GM18520 (cell line): ENCODE measurements around the gene FXYD5.
"Not testable (repeated sequence)": the region's sequence is repeated elsewhere in the genome, so short reads cannot be mapped to it uniquely, and the experiment has no call there.

Experiments
- ATAC-seq: cut with Tn5 transposase; IDR thresholded peaks from one replicate; pipeline ENCODE4 v1.9.1; 2021; ENCODE audit not compliant: unreplicated experiment

FXYD5 gene

GRCh38 chr19:35177377-35178274 is 23.1 kb downstream of the FXYD5 start:
- ATAC-seq = no peak

GRCh38 chr19:35178701-35179100 is 24.2 kb downstream of the FXYD5 start:
- no peak for ATAC-seq

- ATAC-seq = no peak
These were observed 25.3 kb downstream of the FXYD5 start for GRCh38 chr19:35179830-35180229.

- ATAC-seq = no peak
These were observed 26.9 kb downstream of the FXYD5 start for GRCh38 chr19:35181387-35181786.

- no peak for ATAC-seq
These were observed 29.7 kb downstream of the FXYD5 start for GRCh38 chr19:35184267-35184666.

- ATAC-seq = no peak
These were observed 30.3 kb downstream of the FXYD5 start for GRCh38 chr19:35184884-35185283.

- no peak for ATAC-seq
These were observed 39.8 kb downstream of the FXYD5 start for GRCh38 chr19:35194012-35194984.

- no peak for ATAC-seq
These were observed 41.3 kb downstream of the FXYD5 start for GRCh38 chr19:35195830-35196229.

GRCh38 chr19:35196861-35197260 is 42.3 kb downstream of the FXYD5 start:
- not testable (repeated sequence) for ATAC-seq

GRCh38 chr19:35199481-35199880 is 44.9 kb downstream of the FXYD5 start:
- no peak for ATAC-seq

- ATAC-seq = no peak
These were observed 48.5 kb downstream of the FXYD5 start for GRCh38 chr19:35202722-35203688.

- no peak for ATAC-seq
These were observed 50.5 kb downstream of the FXYD5 start for GRCh38 chr19:35204799-35205732.

GRCh38 chr19:35205733-35206323 is 51.3 kb downstream of the FXYD5 start:
- no peak for ATAC-seq

GRCh38 chr19:35206379-35206778 is 51.8 kb downstream of the FXYD5 start:
- ATAC-seq = no peak

- ATAC-seq = no peak
These were observed 52.3 kb downstream of the FXYD5 start for GRCh38 chr19:35206855-35207254.

GRCh38 chr19:35207391-35207871 is 52.9 kb downstream of the FXYD5 start:
- no peak for ATAC-seq

GRCh38 chr19:35208121-35208520 is 53.6 kb downstream of the FXYD5 start:
- ATAC-seq = no peak

- ATAC-seq = no peak
These were observed 55.1 kb downstream of the FXYD5 start for GRCh38 chr19:35209646-35210045.
